HEK293 (cell line): ENCODE results near the gene TIMM13.

Experiments used
- CTCF ChIA-PET: fragments of 350-600 bp; formaldehyde crosslinking; extraction: SDS; loops from one replicate; lab custom pipeline; 2021; ENCODE audit warnings: antibody characterized with exemption; lab: Yijun Ruan, JAX
- POLR2A ChIA-PET: fragments of 300-600 bp; formaldehyde crosslinking; extraction: SDS; loops from one replicate; lab custom pipeline; 2020; ENCODE audit warnings: antibody characterized with exemption, inconsistent platforms; lab: Yijun Ruan, JAX
- H3K27ac ChIP-seq: fragments of 200-500 bp; sonication (Bioruptor generic); 2 replicates; pipeline ENCODE4 v1.5.1; 2014; ENCODE audit warnings: low read depth, low read length, control low read depth, inconsistent platforms; ENCODE audit errors: extremely low read depth
- H3K36me3 ChIP-seq, 2 experiments: fragments of 200-500 bp in 1 of 2; sonication (Bioruptor generic) in 1 of 2; 1 replicate in 1 of 2; 2 replicates in 1 of 2; pipeline ENCODE4 v1.5.1; 2014 to 2017; ENCODE audit warnings: inconsistent platforms in 2 of 2, low read length in 2 of 2; ENCODE audit not compliant: control insufficient read depth in 2 of 2, insufficient read depth in 1 of 2
- H3K4me1 ChIP-seq: fragments of 200-500 bp; sonication (Bioruptor generic); 2 replicates; pipeline ENCODE4 v1.5.1; 2014; ENCODE audit warnings: mild to moderate bottlenecking, low read length, inconsistent platforms; ENCODE audit not compliant: control insufficient read depth, insufficient read depth
- H3K4me3 ChIP-seq: 2 replicates; pipeline ENCODE4 v1.5.1; 2011; ENCODE audit warnings: low read depth, mild to moderate bottlenecking, control low read depth, low read length, moderate library complexity
- H3K9me3 ChIP-seq: fragments of 200-500 bp; sonication (Bioruptor generic); 2 replicates; pipeline ENCODE4 v1.5.1; 2014; ENCODE audit warnings: low read depth, low read length, inconsistent platforms; ENCODE audit not compliant: control insufficient read depth, insufficient read depth
- EGR2 ChIP-seq: fragments of 450-650 bp; formaldehyde crosslinking; IDR thresholded peaks from 2 replicates; pipeline ENCODE4 v1.5.1; 2016; ENCODE audit warnings: low read depth, missing biosample characterization, missing genetic modification characterization
- FEZF1 ChIP-seq: fragments of 450-650 bp; formaldehyde crosslinking; IDR thresholded peaks from 2 replicates; pipeline ENCODE4 v1.5.1; 2016; ENCODE audit warnings: missing biosample characterization, missing genetic modification characterization
- KLF1 ChIP-seq: fragments of 450-650 bp; formaldehyde crosslinking; IDR thresholded peaks from 2 replicates; pipeline ENCODE4 v1.5.1; 2016; ENCODE audit warnings: missing biosample characterization, missing genetic modification characterization
- KLF8 ChIP-seq: fragments of 450-650 bp; formaldehyde crosslinking; IDR thresholded peaks from 2 replicates; pipeline ENCODE4 v1.5.1; 2016; ENCODE audit warnings: missing biosample characterization, missing genetic modification characterization
- KLF9 ChIP-seq: fragments of 450-650 bp; formaldehyde crosslinking; IDR thresholded peaks from 2 replicates; pipeline ENCODE4 v1.5.1; 2016; ENCODE audit warnings: missing biosample characterization, missing genetic modification characterization, low read depth
- MZF1 ChIP-seq: fragments of 450-650 bp; formaldehyde crosslinking; IDR thresholded peaks from 2 replicates; pipeline ENCODE4 v1.5.1; 2017; ENCODE audit warnings: missing biosample characterization, missing genetic modification characterization, borderline replicate concordance
- PRDM1 ChIP-seq: fragments of 450-650 bp; formaldehyde crosslinking; IDR thresholded peaks from 2 replicates; pipeline ENCODE4; 2016; ENCODE audit warnings: missing biosample characterization, missing genetic modification characterization
- SCRT1 ChIP-seq: fragments of 450-650 bp; formaldehyde crosslinking; IDR thresholded peaks from 2 replicates; pipeline ENCODE4 v1.5.1; 2016; ENCODE audit warnings: missing biosample characterization, missing genetic modification characterization, borderline replicate concordance
- SCRT2 ChIP-seq: fragments of 450-650 bp; formaldehyde crosslinking; IDR thresholded peaks from 2 replicates; pipeline ENCODE4 v1.5.1; 2016; ENCODE audit warnings: missing biosample characterization, missing genetic modification characterization
- SETDB1 ChIP-seq: IDR thresholded peaks from one replicate; pipeline ENCODE4 v1.6.1; 2017; ENCODE audit warnings: mild to moderate bottlenecking, low read length, moderate library complexity, mixed read lengths; ENCODE audit not compliant: insufficient read length
- SP7 ChIP-seq: fragments of 450-650 bp; formaldehyde crosslinking; IDR thresholded peaks from 2 replicates; pipeline ENCODE4 v1.5.1; 2016; ENCODE audit warnings: missing biosample characterization, missing genetic modification characterization
- ZFHX2 ChIP-seq: fragments of 450-650 bp; formaldehyde crosslinking; conservative IDR thresholded peaks from 2 replicates; pipeline ENCODE4 v1.5.1; 2016; ENCODE audit warnings: missing biosample characterization, missing genetic modification characterization
- ZNF132 ChIP-seq: fragments of 450-650 bp; formaldehyde crosslinking; IDR thresholded peaks from 2 replicates; pipeline ENCODE4 v1.5.1; 2017; ENCODE audit warnings: missing biosample characterization, missing genetic modification characterization, borderline replicate concordance
- ZNF184 ChIP-seq: fragments of 450-650 bp; IDR thresholded peaks from 2 replicates; pipeline ENCODE4 v1.5.1; 2018; ENCODE audit warnings: missing biosample characterization, mild to moderate bottlenecking, missing genetic modification characterization
- ZNF335 ChIP-seq: fragments of 450-650 bp; formaldehyde crosslinking; conservative IDR thresholded peaks from 2 replicates; pipeline ENCODE4 v1.5.1; 2016; ENCODE audit warnings: missing biosample characterization, missing genetic modification characterization
- ZNF366 ChIP-seq: fragments of 450-650 bp; formaldehyde crosslinking; conservative IDR thresholded peaks from 2 replicates; pipeline ENCODE4 v1.5.1; 2016; ENCODE audit warnings: missing biosample characterization, missing genetic modification characterization
- ZNF548 ChIP-seq: fragments of 450-650 bp; formaldehyde crosslinking; IDR thresholded peaks from 2 replicates; pipeline ENCODE4 v1.5.1; 2016; ENCODE audit warnings: missing biosample characterization, missing genetic modification characterization
- ZNF624 ChIP-seq: fragments of 450-650 bp; formaldehyde crosslinking; IDR thresholded peaks from 2 replicates; pipeline ENCODE4 v1.5.1; 2017; ENCODE audit warnings: missing biosample characterization, missing genetic modification characterization
- ZNF660 ChIP-seq: fragments of 450-650 bp; IDR thresholded peaks from 2 replicates; pipeline ENCODE4 v1.5.1; 2018; ENCODE audit warnings: missing biosample characterization, mild to moderate bottlenecking, missing genetic modification characterization
- ZNF768 ChIP-seq: fragments of 450-650 bp; formaldehyde crosslinking; IDR thresholded peaks from 2 replicates; pipeline ENCODE4 v1.5.1; 2018; ENCODE audit warnings: missing biosample characterization, mild to moderate bottlenecking, missing genetic modification characterization
- ZNF791 ChIP-seq: fragments of 450-650 bp; formaldehyde crosslinking; IDR thresholded peaks from 2 replicates; pipeline ENCODE4 v1.5.1; 2016; ENCODE audit warnings: missing biosample characterization, missing genetic modification characterization
- ZNF792 ChIP-seq: fragments of 450-650 bp; formaldehyde crosslinking; IDR thresholded peaks from 2 replicates; pipeline ENCODE4 v1.5.1; 2016; ENCODE audit warnings: missing biosample characterization, missing genetic modification characterization
- ZXDB ChIP-seq: fragments of 450-650 bp; formaldehyde crosslinking; IDR thresholded peaks from 2 replicates; pipeline ENCODE4 v1.5.1; 2016; ENCODE audit warnings: missing biosample characterization, missing genetic modification characterization
- TF ChIP-seq, protein P1 (sequence below): fragments of 450-650 bp; formaldehyde crosslinking; IDR thresholded peaks from 2 replicates; pipeline ENCODE4 v1.5.1; 2016; ENCODE audit warnings: missing biosample characterization, missing genetic modification characterization
- TF ChIP-seq, protein P2 (sequence below): fragments of 450-650 bp; formaldehyde crosslinking; IDR thresholded peaks from 2 replicates; pipeline ENCODE4 v1.5.1; 2016; ENCODE audit warnings: missing biosample characterization, missing genetic modification characterization
- TF ChIP-seq, protein P3 (sequence below): fragments of 450-650 bp; formaldehyde crosslinking; IDR thresholded peaks from 2 replicates; pipeline ENCODE4 v1.5.1; 2016; ENCODE audit warnings: missing biosample characterization, missing genetic modification characterization

The TIMM13 gene

DNA sequence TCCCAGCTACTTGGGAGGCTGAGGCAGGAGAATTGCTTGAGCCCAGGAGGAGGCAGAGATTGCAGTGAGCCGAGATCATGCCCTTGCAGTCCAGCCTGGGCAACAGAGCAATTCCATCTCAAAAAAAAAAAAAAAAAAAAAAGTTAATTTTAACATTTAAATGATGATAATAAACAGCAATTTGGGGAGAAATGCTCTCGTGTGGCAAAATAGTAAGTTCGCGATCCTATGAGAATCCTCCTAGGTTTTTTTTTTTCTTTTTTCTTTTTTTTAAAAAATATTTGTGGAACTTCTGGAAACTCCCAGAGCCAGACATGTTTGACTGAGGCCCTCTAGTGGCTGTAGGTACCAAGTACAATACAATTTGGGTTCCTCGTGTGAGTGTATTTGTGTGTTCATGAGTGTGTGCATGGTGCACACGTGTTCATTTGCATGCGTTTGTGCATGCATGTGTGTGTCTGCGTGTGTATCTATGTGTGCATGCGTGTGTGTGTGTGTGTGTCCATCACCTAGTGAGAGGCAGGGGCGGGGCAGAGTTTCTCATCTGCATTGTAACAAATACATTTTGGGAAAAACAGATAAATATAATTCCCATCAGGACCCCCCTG is 36.2 kb downstream of the TIMM13 start (continued):
- TF ChIP-seq SP7 (peak; percentile 30; the same call in 1 of the 2 replicates), ZNF548 (tag by site-specific recombination) (no peak), ZNF791 (tag by site-specific recombination) (no peak)

DNA sequence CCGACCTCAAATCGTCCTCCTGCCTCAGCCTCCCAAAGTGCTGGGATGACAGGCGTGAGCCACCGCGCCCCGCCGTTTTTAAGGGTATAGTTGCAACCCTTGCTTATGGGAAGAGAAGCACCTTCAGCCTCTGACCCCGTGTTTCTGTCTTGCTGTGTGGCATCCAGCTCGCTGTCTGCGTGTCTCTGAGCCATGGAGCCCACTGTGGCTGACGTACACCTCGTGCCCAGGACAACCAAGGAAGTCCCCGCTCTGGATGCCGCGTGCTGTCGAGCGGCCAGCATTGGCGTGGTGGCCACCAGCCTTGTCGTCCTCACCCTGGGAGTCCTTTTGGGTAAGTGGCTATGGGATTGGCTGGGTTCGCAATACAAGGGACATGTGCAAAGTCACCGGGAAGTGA is 37.8 kb downstream of the TIMM13 start:
- no peaks in the 10 kb centered on the region for H3K9me3 ChIP-seq
- POLR2A ChIA-PET, result interaction anchor here (0.6 kb wide), 1 partner anchor 140 kb away, joined by 3 read pairs; no protein-coding TSS in a partner anchor
- CTCF ChIA-PET, result interaction anchor here (0.6 to 3.9 kb wide), 2 partner anchors 38 to 114 kb away, joined by 3 to 25 read pairs; no protein-coding TSS in a partner anchor
- no peak overlapping the region for H3K4me3 ChIP-seq
- TF ChIP-seq, protein P1, sequence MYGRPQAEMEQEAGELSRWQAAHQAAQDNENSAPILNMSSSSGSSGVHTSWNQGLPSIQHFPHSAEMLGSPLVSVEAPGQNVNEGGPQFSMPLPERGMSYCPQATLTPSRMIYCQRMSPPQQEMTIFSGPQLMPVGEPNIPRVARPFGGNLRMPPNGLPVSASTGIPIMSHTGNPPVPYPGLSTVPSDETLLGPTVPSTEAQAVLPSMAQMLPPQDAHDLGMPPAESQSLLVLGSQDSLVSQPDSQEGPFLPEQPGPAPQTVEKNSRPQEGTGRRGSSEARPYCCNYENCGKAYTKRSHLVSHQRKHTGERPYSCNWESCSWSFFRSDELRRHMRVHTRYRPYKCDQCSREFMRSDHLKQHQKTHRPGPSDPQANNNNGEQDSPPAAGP (tag by site-specific recombination), result no peak
- TF ChIP-seq MZF1 (tag by site-specific recombination) (no peak), SCRT2 (tag by site-specific recombination) (no peak), FEZF1 (tag by site-specific recombination) (no peak)
- no peaks in the 10 kb centered on the region for H3K4me1 ChIP-seq
- no peaks in the 10 kb centered on the region for H3K36me3 ChIP-seq
- no peak overlapping the region for H3K27ac ChIP-seq

- H3K27ac ChIP-seq, result no peak overlapping the region
Observed at GRCh38 chr19:2387367-2388288, 39.8 kb downstream of the TIMM13 start.

GRCh38 chr19:2385053-2385721 is 42.2 kb downstream of the TIMM13 start:
- ChIA-PET POLR2A (interaction anchor here (0.7 to 1.5 kb wide), 7 partner anchors 12 to 252 kb away, joined by 3 to 4 read pairs (median 3); partner anchors contain the start of genes GADD45B and TIMM13), CTCF (interaction anchor here (0.6 to 1.0 kb wide), 2 partner anchors 107 to 149 kb away, joined by 3 read pairs; no protein-coding TSS in a partner anchor)
- Histone ChIP-seq H3K4me1 (no peaks in the 10 kb centered on the region), H3K36me3 (no peaks in the 10 kb centered on the region), H3K4me3 (peak overlapping the region; percentile 24; the same call in 1 of the 2 replicates), H3K27ac (no peak overlapping the region), H3K9me3 (no peaks in the 10 kb centered on the region)
- no peak for TF ChIP-seq ZNF660 (tag by site-specific recombination)
- peak; percentile 90; the same call in 1 of the 2 replicates for TF ChIP-seq KLF9
- TF ChIP-seq SETDB1, result no peak
- TF ChIP-seq, protein P2, sequence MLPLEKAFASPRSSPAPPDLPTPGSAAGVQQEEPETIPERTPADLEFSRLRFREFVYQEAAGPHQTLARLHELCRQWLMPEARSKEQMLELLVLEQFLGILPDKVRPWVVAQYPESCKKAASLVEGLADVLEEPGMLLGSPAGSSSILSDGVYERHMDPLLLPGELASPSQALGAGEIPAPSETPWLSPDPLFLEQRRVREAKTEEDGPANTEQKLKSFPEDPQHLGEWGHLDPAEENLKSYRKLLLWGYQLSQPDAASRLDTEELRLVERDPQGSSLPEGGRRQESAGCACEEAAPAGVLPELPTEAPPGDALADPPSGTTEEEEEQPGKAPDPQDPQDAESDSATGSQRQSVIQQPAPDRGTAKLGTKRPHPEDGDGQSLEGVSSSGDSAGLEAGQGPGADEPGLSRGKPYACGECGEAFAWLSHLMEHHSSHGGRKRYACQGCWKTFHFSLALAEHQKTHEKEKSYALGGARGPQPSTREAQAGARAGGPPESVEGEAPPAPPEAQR (tag by site-specific recombination), result no peak
- TF ChIP-seq ZNF792, result no peak
- TF ChIP-seq FEZF1 (tag by site-specific recombination), result 0 out of 2 replicates have a peak, but pooled peaks have one; percentile 10
- 0 out of 2 replicates have a peak, but pooled peaks have one; percentile 67 for TF ChIP-seq ZNF768 (tag by site-specific recombination)
- no peak for TF ChIP-seq ZNF624
- peak; percentile 59 for TF ChIP-seq KLF1 (tag by site-specific recombination)
- no peak for TF ChIP-seq ZNF132 (tag by site-specific recombination)
- no peak for TF ChIP-seq ZNF548 (tag by site-specific recombination)
- TF ChIP-seq ZXDB (tag by site-specific recombination), result peak; percentile 77
- TF ChIP-seq, protein P3, sequence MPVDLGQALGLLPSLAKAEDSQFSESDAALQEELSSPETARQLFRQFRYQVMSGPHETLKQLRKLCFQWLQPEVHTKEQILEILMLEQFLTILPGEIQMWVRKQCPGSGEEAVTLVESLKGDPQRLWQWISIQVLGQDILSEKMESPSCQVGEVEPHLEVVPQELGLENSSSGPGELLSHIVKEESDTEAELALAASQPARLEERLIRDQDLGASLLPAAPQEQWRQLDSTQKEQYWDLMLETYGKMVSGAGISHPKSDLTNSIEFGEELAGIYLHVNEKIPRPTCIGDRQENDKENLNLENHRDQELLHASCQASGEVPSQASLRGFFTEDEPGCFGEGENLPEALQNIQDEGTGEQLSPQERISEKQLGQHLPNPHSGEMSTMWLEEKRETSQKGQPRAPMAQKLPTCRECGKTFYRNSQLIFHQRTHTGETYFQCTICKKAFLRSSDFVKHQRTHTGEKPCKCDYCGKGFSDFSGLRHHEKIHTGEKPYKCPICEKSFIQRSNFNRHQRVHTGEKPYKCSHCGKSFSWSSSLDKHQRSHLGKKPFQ (tag by site-specific recombination), result no peak
- 0 out of 2 replicates have a peak, but pooled peaks have one; percentile 58 for TF ChIP-seq ZNF184
- TF ChIP-seq KLF8 (tag by site-specific recombination), result peak; percentile 74
- peak; percentile 95 for TF ChIP-seq ZNF335 (tag by site-specific recombination)

More at GRCh38 chr19:2387367-2388288, 39.8 kb downstream of the TIMM13 start:
- Histone ChIP-seq H3K9me3 (no peaks in the 10 kb centered on the region), H3K4me3 (no peak overlapping the region), H3K36me3 (no peaks in the 10 kb centered on the region), H3K4me1 (no peaks in the 10 kb centered on the region)
- peak; percentile 40 for TF ChIP-seq EGR2 (tag by site-specific recombination)
- TF ChIP-seq ZNF366 (tag by site-specific recombination), result peak; percentile 48; the same call in 1 of the 2 replicates
- TF ChIP-seq PRDM1 (tag by site-specific recombination), result peak; percentile 100
- TF ChIP-seq ZFHX2 (tag by site-specific recombination), result peak; percentile 35; the same call in 1 of the 2 replicates
- no peak for TF ChIP-seq SCRT1 (tag by site-specific recombination)
- POLR2A ChIA-PET, result no interaction called here
- CTCF ChIA-PET, result interaction anchor here (0.6 to 1.2 kb wide), 5 partner anchors 67 to 250 kb away, joined by 3 to 7 read pairs (median 3); no protein-coding TSS in a partner anchor
